ENCODE data around the gene PLEK2. TPM values are rescaled to one million over a fixed set of nuclear protein-coding genes. Genes with fewer than 3 reads are reported as not detected.

The PLEK2 gene
- total RNA-seq, 1 donor = 3.9 TPM

DNA sequence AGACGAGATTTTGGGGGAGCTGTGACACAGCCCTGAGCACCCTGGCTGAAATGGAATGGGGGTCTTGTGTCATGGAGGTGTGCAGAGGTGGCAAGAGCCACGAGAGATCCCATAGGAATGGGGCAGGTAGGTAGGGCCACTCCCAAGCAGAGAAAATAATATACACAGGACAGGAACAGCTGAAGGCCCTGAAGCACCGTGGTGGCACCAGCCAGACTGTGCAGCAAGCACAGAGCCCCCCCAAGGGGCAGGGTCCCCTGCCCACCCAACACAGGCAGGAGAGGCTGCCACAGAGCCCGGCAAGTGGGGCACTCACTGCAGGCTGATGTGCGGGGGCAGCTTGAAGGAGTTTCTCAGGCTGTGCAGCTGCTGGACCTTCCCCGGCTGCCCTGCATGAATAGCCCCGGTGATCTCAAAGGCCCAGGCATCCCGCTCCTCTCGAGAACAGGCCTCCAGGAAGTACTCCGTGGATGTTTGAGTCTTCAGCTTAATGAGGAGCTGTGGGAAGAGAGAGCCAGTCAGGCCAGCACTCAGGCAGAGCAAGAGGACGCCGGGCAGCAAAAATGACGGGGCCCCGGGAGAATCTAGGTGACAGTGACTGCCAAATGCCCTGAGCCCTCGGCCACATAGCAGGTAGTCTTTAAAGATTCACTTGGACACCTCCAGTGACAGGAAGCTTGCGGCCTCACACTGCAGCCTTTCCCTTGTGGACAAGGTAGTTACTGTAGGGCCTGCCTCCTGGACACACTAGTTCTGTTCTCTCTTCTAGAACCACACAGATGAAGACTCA is 16.7 kb downstream of the PLEK2 start:
- H3K9me3 ChIP-seq (ENCODE audit: low read depth, low read length) = no peaks in the 10 kb centered on the region
- H3K4me1 ChIP-seq (ENCODE audit: insufficient read depth, low read length) = no peaks in the 10 kb centered on the region
- H3K4me3 ChIP-seq (ENCODE audit: low read length) = no peak overlapping the region
- H3K27me3 ChIP-seq (ENCODE audit: insufficient read depth, low read length) = no peaks in the 10 kb centered on the region

DNA sequence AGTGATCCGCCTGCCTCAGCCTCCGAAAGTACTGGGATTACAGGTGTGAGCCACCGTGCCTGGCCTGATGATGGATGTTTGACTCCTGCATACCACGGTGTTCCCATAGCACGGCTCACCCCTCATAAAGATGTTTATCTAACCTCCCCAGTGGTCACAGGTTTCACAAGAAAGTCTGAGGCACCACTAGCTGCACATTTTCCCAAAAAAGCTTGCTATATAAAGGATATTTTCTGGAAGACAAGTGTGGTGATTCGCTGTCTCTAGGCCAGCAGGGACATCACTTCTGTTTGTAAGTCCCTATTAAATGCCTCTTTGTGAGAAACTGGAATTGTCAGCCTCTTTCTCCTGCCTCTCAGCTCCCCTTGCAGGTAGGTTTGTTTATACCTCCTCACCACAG is 18.3 kb downstream of the PLEK2 start:
- no peak overlapping the region for H3K4me3 ChIP-seq (ENCODE audit: low read length)
- no peaks in the 10 kb centered on the region for H3K9me3 ChIP-seq (ENCODE audit: low read depth, low read length)
- no peaks in the 10 kb centered on the region for H3K4me1 ChIP-seq (ENCODE audit: insufficient read depth, low read length)
- no peaks in the 10 kb centered on the region for H3K27me3 ChIP-seq (ENCODE audit: insufficient read depth, low read length)

DNA sequence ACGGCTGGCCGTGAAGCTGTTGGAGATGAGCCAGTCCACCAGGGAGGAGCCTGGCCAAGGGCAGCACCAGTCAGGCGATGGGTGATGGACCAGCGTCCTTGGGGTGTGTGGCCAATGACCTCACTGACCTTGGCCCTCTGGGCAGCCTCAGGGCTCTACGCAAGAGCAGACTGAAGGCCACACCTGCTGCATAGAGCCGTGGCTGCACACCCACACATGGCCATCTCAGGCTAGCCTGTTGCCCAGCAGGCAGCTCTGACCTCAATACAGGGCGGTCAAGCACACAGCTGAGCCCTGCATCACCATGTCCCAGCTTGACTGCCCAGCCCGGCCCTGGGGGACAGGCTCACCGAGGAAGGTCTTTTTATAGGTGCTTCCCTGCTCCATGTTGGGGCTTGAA is 19.2 kb downstream of the PLEK2 start:
- Histone ChIP-seq H3K4me1 (ENCODE audit: insufficient read depth, low read length) (no peaks in the 10 kb centered on the region), H3K4me3 (ENCODE audit: low read length) (no peak overlapping the region), H3K9me3 (ENCODE audit: low read depth, low read length) (no peaks in the 10 kb centered on the region), H3K27me3 (ENCODE audit: insufficient read depth, low read length) (no peaks in the 10 kb centered on the region)

DNA sequence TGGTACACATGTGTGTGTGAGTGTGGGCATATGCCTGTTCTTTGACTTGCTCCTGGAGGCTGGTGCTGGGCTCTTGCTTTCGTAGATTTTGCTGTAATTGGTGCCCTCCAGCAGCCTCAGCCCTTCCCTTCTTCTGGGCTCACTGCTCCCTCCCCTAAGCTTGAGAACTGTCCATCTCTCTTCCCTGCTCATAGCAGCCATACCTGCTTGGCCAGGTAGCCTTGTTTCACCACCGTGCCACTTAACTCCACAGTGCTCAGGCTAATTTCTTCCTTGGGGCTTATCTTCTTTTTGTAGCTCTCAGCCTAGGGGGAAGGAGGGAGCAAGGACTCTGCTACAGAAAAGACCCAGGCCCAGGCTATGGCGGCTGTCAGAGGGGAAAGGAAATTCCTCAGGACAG is 19.8 kb downstream of the PLEK2 start:
- no peak overlapping the region for H3K4me3 ChIP-seq (ENCODE audit: low read length)
- no peaks in the 10 kb centered on the region for H3K9me3 ChIP-seq (ENCODE audit: low read depth, low read length)
- no peaks in the 10 kb centered on the region for H3K4me1 ChIP-seq (ENCODE audit: insufficient read depth, low read length)
- H3K27me3 ChIP-seq (ENCODE audit: insufficient read depth, low read length) = no peaks in the 10 kb centered on the region

DNA sequence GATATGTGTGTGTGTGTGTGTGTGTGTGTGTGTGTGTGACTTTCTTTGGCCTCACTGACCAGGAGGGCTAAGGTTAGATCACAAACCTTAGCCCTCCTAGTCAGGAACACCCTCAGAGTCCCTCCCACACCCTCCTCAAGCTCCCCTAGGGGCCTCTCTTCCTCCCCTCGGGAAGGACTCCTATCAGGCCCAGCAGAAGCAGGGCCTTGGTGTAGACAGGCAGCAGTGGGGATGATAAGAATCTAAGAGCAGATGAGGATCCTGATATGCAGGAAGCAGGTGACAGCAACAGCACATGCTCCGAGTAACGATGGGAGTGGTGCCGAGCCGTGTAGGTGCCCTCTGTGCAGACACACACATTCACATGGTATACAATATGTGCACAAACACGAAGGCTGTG is 20.7 kb downstream of the PLEK2 start:
- Histone ChIP-seq H3K9me3 (ENCODE audit: low read depth, low read length) (no peaks in the 10 kb centered on the region), H3K27me3 (ENCODE audit: insufficient read depth, low read length) (no peaks in the 10 kb centered on the region), H3K4me3 (ENCODE audit: low read length) (no peak overlapping the region), H3K4me1 (ENCODE audit: insufficient read depth, low read length) (no peaks in the 10 kb centered on the region)

DNA sequence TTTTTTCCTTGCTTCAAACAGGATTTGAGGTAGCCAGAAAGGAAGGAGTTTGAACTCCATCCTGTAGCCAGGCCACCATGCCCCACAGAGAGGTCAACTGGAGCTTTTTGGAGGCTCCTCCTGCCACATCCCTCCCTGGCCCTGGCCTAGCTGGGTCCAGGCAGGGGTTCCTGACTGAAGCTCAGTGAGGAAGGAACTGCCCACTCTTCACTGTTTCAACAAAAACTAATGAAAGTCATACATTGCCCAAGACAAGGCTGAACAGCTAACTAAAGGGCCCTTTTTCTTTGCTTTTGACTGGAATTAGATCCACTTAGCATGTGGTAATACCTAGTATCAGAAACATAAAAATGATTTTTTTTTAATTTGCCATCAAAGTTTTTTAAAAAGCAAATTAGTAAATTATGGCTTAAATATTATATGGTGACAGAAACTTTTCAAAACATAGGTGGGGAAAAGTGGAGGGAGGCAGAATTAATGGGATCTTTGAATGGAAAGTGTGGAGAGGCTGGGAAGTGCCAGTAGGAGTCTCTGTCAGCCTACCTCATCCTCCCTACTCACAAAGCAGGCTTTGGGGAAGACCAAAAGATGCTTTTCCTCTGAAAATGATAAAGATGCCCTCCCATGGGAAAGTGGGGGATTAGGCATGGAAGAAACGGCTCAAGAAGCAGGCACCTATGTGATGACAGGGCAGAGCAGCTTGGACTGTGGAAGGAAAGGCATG is 22.0 kb downstream of the PLEK2 start:
- Histone ChIP-seq H3K4me3 (ENCODE audit: low read length) (no peak overlapping the region), H3K27me3 (ENCODE audit: insufficient read depth, low read length) (no peaks in the 10 kb centered on the region), H3K4me1 (ENCODE audit: insufficient read depth, low read length) (no peaks in the 10 kb centered on the region), H3K9me3 (ENCODE audit: low read depth, low read length) (no peaks in the 10 kb centered on the region)

DNA sequence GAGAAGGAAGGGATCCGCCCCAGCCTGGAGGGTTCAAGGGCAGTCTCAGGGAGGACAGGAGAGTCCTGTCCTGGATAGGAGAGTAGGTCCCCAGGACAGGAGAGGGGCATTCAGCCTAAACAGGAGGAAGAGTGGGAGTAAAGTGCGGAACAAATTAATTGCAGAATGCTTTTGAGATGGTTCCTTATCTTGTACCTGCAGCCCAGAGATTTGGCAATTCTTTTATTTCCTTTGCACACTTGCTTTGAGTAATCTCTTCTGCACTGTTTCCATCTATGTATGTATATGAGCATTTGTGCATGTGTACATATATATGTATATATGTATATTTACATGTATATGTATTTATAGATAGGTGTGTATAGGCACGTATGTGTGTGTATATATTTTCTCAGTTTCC is 22.7 kb downstream of the PLEK2 start:
- Histone ChIP-seq H3K27me3 (ENCODE audit: insufficient read depth, low read length) (no peaks in the 10 kb centered on the region), H3K9me3 (ENCODE audit: low read depth, low read length) (no peaks in the 10 kb centered on the region), H3K4me1 (ENCODE audit: insufficient read depth, low read length) (no peaks in the 10 kb centered on the region), H3K4me3 (ENCODE audit: low read length) (no peak overlapping the region)

DNA sequence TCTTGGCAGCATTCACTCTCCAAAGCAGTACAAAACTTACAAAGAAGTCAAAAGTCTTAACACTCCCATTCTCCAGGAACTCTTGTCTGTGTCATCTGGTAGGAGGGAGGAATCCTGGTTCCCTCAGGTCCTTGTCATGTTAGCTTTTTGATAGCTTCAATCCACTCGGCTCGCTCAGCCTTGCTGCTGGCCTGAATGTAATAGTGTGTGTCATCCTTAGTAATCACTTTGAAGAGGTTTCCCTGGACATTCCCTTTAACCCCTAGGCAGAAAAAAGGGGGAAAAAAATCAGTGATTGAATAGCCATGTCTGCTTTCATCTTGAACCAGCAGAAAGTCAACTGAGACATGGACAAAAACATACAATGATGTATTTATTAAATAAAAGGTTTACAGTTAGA is 24.8 kb downstream of the PLEK2 start:
- Histone ChIP-seq H3K4me1 (ENCODE audit: insufficient read depth, low read length) (no peaks in the 10 kb centered on the region), H3K4me3 (ENCODE audit: low read length) (no peak overlapping the region), H3K27me3 (ENCODE audit: insufficient read depth, low read length) (no peaks in the 10 kb centered on the region), H3K9me3 (ENCODE audit: low read depth, low read length) (no peaks in the 10 kb centered on the region)

DNA sequence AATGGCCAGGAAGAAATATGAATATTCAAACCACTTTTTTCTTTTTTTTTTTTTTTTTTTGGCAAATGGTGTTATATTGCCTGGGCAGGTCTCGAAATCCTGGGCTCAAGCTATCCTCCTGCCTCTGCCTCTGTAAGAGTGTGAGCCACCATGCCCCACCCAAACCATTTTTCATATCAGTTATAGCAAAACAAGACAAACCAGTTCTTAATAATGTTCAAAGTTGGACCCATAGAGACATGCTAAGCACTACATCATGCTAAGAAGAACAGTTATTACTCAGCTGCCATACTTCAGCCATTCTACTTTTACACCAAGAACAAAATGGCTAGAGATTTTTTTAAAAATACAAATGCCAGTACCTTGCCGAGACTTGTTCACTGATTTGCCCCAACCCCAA is 26.3 kb downstream of the PLEK2 start:
- H3K4me1 ChIP-seq (ENCODE audit: insufficient read depth, low read length) = no peaks in the 10 kb centered on the region
- no peaks in the 10 kb centered on the region for H3K27me3 ChIP-seq (ENCODE audit: insufficient read depth, low read length)
- no peaks in the 10 kb centered on the region for H3K9me3 ChIP-seq (ENCODE audit: low read depth, low read length)
- H3K4me3 ChIP-seq (ENCODE audit: low read length) = no peak overlapping the region

DNA sequence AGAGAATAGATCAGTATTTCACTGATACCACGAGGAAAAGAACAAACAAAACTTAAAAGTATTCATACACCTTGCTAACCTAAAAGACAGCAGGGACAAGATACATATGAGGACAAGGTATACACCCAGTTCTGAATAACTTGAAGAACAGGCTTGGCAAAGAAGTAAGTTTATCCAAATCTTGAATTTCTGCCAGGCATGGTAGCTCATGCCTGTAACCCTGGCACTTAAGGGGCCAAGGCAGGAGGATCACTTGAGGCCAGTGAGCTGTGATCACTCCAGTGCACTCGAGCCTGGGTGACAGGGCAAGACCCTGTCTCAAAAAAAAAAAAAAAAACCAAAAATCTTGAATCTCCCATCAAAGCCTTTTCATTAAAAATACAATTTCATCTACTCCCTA is 26.8 kb downstream of the PLEK2 start:
- H3K9me3 ChIP-seq (ENCODE audit: low read depth, low read length) = no peaks in the 10 kb centered on the region
- H3K4me3 ChIP-seq (ENCODE audit: low read length) = no peak overlapping the region
- H3K4me1 ChIP-seq (ENCODE audit: insufficient read depth, low read length) = no peaks in the 10 kb centered on the region
- H3K27me3 ChIP-seq (ENCODE audit: insufficient read depth, low read length) = no peaks in the 10 kb centered on the region

DNA sequence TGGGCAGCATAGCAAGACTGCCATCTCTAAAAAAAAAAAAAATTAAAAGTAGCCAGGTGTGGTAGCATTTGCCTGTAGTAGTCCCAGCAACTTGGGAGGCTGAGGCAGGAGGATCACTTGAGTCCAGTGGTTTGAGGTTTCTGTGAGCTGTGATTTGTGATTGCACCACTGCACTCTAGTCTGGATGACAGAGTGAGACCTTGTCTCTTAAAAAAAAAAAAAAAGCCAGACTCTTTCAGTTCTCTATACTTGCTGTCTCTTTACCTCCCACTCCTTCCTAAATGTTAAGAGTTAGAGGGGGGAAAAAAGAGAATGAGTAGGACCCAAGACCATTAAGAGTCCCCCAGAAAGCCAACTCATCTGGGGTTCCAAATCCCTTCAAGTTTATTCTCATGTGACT is 34.0 kb downstream of the PLEK2 start:
- no peaks in the 10 kb centered on the region for H3K27me3 ChIP-seq (ENCODE audit: insufficient read depth, low read length)
- H3K4me3 ChIP-seq (ENCODE audit: low read length) = no peak overlapping the region
- H3K4me1 ChIP-seq (ENCODE audit: insufficient read depth, low read length) = no peaks in the 10 kb centered on the region
- H3K9me3 ChIP-seq (ENCODE audit: low read depth, low read length) = no peaks in the 10 kb centered on the region

DNA sequence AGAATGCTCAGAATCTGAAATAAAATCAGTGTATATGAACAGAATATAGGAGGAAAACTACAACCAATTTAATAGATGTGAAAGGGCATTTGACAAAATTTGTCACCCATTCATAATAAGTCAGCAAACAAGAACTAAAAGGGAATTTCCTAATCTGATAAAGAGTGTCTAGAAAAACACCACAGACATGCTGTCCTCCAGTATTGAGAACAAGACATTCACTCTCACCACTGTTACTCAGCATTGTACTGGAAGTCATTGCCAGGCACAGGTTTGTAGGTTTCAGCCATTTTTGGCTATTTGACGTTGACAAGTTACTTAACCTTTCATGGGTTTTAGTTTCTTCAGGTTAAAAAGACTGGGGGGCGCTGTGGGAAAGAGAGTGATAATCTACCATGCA is 38.6 kb downstream of the PLEK2 start:
- H3K9me3 ChIP-seq (ENCODE audit: low read depth, low read length) = no peaks in the 10 kb centered on the region
- H3K27me3 ChIP-seq (ENCODE audit: insufficient read depth, low read length) = no peaks in the 10 kb centered on the region
- no peak overlapping the region for H3K4me3 ChIP-seq (ENCODE audit: low read length)
- no peaks in the 10 kb centered on the region for H3K4me1 ChIP-seq (ENCODE audit: insufficient read depth, low read length)

DNA sequence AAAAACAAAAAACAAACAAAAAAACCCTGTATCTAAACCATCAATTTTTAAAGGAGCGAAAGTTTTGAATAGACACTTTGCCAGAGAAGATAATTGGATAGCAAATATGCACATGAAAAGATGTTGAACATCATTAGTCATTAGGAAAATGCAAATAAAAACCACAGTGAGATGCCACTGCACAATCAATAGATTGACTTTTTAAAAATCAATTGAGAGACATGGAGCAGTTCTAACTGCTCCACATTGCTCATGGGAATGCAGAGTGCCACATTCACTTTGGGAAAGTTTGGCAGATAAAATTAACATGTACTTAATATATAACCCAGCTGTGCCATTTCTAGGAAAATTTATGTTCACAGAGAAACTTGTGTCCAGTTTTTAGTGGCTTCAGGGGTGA is 39.1 kb downstream of the PLEK2 start:
- Histone ChIP-seq H3K4me1 (ENCODE audit: insufficient read depth, low read length) (peaks cover 3% of the 10 kb centered on the region), H3K27me3 (ENCODE audit: insufficient read depth, low read length) (no peaks in the 10 kb centered on the region), H3K4me3 (ENCODE audit: low read length) (no peak overlapping the region), H3K9me3 (ENCODE audit: low read depth, low read length) (no peaks in the 10 kb centered on the region)

DNA sequence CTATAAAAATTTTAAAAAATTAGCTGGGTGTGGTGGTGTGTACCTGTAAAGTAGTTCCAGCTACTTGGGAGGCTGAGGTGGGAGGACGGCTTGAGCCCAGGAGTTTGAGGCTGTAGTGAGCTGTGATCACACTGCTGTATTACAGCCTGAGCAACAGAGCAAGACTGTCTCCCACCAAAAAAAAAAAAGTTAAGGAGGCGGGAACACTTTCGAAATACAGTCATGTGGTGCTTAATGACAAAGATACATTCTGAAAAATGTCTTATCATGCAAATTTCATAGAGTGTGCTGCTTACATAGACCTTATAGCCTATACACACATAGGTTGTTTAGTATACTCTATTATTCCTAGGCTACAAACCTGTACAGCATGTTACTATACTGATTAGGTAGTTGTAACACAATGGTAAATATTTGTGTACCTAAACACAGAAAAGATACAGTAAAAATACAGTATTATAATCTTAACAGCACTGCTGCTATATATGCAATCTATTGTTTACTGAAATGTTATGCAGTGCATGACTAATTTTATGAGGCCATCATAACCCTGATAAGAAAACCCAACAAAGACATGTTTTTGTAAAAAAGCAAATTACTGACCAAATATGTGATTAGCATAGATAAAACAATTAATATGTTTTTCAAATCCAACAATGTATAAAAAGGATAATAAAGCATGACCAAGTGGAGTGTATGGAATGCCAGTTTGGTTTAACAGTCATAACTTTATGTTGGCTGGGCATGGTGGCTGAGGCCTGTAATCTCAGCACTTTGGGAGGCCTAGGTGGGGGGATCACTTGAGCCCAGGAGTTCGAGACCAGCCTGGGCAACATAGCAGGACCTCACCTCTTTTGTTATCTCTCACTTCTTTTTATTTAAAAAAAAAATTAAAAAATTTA is 40.5 kb downstream of the PLEK2 start:
- Histone ChIP-seq H3K4me1 (ENCODE audit: insufficient read depth, low read length) (peaks cover 3% of the 10 kb centered on the region), H3K27me3 (ENCODE audit: insufficient read depth, low read length) (no peaks in the 10 kb centered on the region), H3K9me3 (ENCODE audit: low read depth, low read length) (no peaks in the 10 kb centered on the region), H3K4me3 (ENCODE audit: low read length) (no peak overlapping the region)

DNA sequence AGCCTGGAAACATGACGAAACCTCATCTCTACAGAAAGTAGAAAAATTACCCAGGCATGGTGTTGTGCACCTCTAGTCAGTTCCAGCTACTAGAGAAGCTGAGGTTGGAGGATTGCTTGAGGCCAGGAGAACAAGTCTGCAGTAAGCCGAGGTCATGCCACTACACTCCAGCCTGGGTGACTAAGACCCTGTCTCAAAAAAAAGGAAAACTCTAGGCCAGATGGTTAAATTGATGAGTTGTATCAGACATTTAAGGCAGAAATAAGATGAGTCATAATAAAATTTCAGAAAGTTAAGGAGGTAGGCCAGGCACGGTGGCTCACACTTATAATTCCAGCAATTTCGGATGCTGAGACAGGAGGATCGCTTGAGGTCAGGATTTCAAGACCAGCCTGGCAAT is 41.1 kb downstream of the PLEK2 start:
- Histone ChIP-seq H3K9me3 (ENCODE audit: low read depth, low read length) (no peaks in the 10 kb centered on the region), H3K27me3 (ENCODE audit: insufficient read depth, low read length) (no peaks in the 10 kb centered on the region), H3K4me1 (ENCODE audit: insufficient read depth, low read length) (peaks cover 3% of the 10 kb centered on the region), H3K4me3 (ENCODE audit: low read length) (no peak overlapping the region)

Measured in mononuclear cell (primary cell).